Endodermal cell (in vitro differentiated cells): Measurements from ENCODE around the gene USP9X. TPM values are rescaled to one million over a fixed set of nuclear protein-coding genes. Genes with fewer than 3 reads are reported as not detected.

Experiments
- DNase-seq: peaks from one replicate; pipeline ENCODE4 v3.0.0-alpha.2; 2017
- H3K27ac ChIP-seq: 2 replicates; pipeline ENCODE4 v1.5.1; 2013; ENCODE audit warnings: mild to moderate bottlenecking, low read depth, low read length, moderate library complexity
- H3K27me3 ChIP-seq: 2 replicates; pipeline ENCODE4 v1.6.1; 2013; ENCODE audit warnings: mild to moderate bottlenecking, low read length, moderate library complexity; ENCODE audit not compliant: insufficient read depth, control insufficient read depth, poor library complexity, severe bottlenecking
- H3K36me3 ChIP-seq: 2 replicates; pipeline ENCODE4 v1.7.0; 2013; ENCODE audit warnings: mild to moderate bottlenecking, low read length, moderate library complexity; ENCODE audit not compliant: control insufficient read depth, insufficient read depth
- H3K4me1 ChIP-seq: one replicate; pipeline ENCODE4 v1.7.0; 2013; ENCODE audit warnings: low read length; ENCODE audit not compliant: control insufficient read depth, insufficient read depth
- H3K4me3 ChIP-seq: 2 replicates; pipeline ENCODE4 v1.5.1; 2013; ENCODE audit warnings: mild to moderate bottlenecking, low read length, moderate library complexity
- H3K9ac ChIP-seq: 2 replicates; pipeline ENCODE4 v1.6.1; 2013; ENCODE audit warnings: mild to moderate bottlenecking, low read length, moderate library complexity; ENCODE audit not compliant: poor library complexity, severe bottlenecking; ENCODE audit errors: extremely low read depth
- H3K9me3 ChIP-seq: 2 replicates; pipeline ENCODE4 v1.6.1; 2013; ENCODE audit warnings: mild to moderate bottlenecking, low read length, moderate library complexity; ENCODE audit not compliant: control insufficient read depth
- H3K27ac Mint-ChIP-seq: 2 replicates; pipeline ENCODE4 v1.8.0; 2020; ENCODE audit warnings: mixed read lengths
- H3K27me3 Mint-ChIP-seq: 2 replicates; pipeline ENCODE4 v1.8.0; 2021; ENCODE audit warnings: mild to moderate bottlenecking, mixed read lengths; ENCODE audit not compliant: insufficient read depth
- H3K36me3 Mint-ChIP-seq: 2 replicates; pipeline ENCODE4 v1.8.0; 2020; ENCODE audit warnings: low read depth, mixed read lengths
- H3K4me1 Mint-ChIP-seq: 2 replicates; pipeline ENCODE4 v1.8.0; 2020; ENCODE audit warnings: mixed read lengths
- H3K4me3 Mint-ChIP-seq: 2 replicates; pipeline ENCODE4 v1.8.0; 2020; ENCODE audit warnings: mild to moderate bottlenecking, moderate library complexity, mixed read lengths
- H3K9me3 Mint-ChIP-seq: 2 replicates; pipeline ENCODE4 v1.8.0; 2020; ENCODE audit warnings: mild to moderate bottlenecking, mixed read lengths
- WGBS, 2 experiments: methylation state at CpG; one replicate each; pipeline versions ENCODE4 v1.1.5 to v1.1.7; 2013; ENCODE audit warnings: missing lambda C conversion rate in 2 of 2, mixed read lengths in 1 of 2; ENCODE audit not compliant: insufficient coverage in 1 of 2, insufficient read length in 1 of 2; 5-methylcytosine and 5-hydroxymethylcytosine counted together
- total RNA-seq, 2 donors: library from RNA; stranded (reverse); fragmentation: NEBNext Ultra II Directional in 1 of 2; extraction: Animal tissue kit (Norgen Biotek cat#: 25700) in 1 of 2; gene quantifications; 2 replicates in 1 of 2; 3 replicates in 1 of 2; pipeline ENCODE4 v1.2.1, GENCODE V29; 2021
- TF ChIP-seq, protein P1 (sequence below): fragments of 200-600 bp; sonication (generic); conservative IDR thresholded peaks from 2 replicates; pipeline ENCODE4 v1.5.0; 2021; ENCODE audit warnings: antibody characterized with exemption, mild to moderate bottlenecking

USP9X gene
- total RNA-seq, 2 donors from 2014 or later = 88.1 to 128 TPM

DNA sequence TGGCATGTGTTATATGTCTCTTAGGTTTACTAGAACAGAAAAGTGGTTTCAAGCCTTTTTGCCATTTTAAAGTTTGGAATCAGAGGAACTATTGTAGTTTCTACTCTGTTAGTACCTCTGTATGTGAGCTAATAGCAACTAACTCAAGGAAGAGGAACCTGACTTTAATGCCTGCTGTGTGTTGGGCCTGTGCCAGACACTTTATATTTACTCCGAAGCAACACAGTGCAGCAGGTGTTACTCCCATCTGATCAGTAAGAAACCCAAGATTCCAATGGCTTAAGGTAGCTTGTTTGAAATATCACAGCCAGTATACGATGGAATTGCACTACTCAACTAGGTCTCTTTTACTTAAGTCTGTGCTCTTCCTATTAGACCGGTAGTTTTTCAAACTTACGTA, 79.2 kb downstream of the USP9X start:
- peaks cover 61% of the 10 kb centered on the region for H3K36me3 ChIP-seq
- H3K27me3 Mint-ChIP-seq = no peaks in the 10 kb centered on the region

DNA sequence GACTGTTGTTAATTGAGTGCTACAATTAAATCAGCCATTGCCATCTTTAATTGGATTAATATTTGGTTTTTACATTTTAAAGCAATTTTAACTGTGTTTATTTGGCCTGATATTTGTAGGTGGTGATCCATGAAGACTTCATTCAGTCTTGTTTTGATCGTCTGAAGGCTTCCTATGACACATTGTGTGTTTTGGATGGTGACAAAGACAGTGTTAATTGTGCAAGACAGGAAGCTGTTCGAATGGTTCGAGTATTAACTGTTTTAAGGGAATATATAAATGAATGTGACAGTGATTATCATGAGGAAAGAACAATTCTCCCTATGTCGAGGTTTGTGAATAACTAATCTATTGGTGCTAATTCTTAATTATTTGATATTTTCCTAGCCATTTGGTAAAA, 82.6 kb downstream of the USP9X start:
- Mint-ChIP-seq H3K27me3 (no peaks in the 10 kb centered on the region), H3K9me3 (peaks cover 4% of the 10 kb centered on the region), H3K36me3 (peaks cover 59% of the 10 kb centered on the region), H3K4me1 (no peaks in the 10 kb centered on the region), H3K4me3 (no peak overlapping the region), H3K27ac (no peak overlapping the region)
- no peak overlapping the region for H3K9ac ChIP-seq
- TF ChIP-seq, protein P1, sequence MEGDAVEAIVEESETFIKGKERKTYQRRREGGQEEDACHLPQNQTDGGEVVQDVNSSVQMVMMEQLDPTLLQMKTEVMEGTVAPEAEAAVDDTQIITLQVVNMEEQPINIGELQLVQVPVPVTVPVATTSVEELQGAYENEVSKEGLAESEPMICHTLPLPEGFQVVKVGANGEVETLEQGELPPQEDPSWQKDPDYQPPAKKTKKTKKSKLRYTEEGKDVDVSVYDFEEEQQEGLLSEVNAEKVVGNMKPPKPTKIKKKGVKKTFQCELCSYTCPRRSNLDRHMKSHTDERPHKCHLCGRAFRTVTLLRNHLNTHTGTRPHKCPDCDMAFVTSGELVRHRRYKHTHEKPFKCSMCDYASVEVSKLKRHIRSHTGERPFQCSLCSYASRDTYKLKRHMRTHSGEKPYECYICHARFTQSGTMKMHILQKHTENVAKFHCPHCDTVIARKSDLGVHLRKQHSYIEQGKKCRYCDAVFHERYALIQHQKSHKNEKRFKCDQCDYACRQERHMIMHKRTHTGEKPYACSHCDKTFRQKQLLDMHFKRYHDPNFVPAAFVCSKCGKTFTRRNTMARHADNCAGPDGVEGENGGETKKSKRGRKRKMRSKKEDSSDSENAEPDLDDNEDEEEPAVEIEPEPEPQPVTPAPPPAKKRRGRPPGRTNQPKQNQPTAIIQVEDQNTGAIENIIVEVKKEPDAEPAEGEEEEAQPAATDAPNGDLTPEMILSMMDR = no peak
- H3K36me3 ChIP-seq = peaks cover 72% of the 10 kb centered on the region
- 91 to 100% methylated on average over 4 of the region's 4 CpGs for WGBS, 2 experiments
- no peak overlapping the region for H3K27ac ChIP-seq
- H3K4me3 ChIP-seq = no peak overlapping the region
- H3K9me3 ChIP-seq = no peaks in the 10 kb centered on the region
- no peak for DNase-seq
- H3K27me3 ChIP-seq = no peaks in the 10 kb centered on the region
- H3K4me1 ChIP-seq = no peaks in the 10 kb centered on the region

More for the DNA sequence above, 79.2 kb downstream of the USP9X start:
- TF ChIP-seq, protein P1 = no peak
- no peak for DNase-seq
- no peak overlapping the region for H3K4me3 Mint-ChIP-seq
- H3K4me1 Mint-ChIP-seq = no peaks in the 10 kb centered on the region
- Histone ChIP-seq H3K27ac (no peak overlapping the region), H3K4me3 (no peak overlapping the region), H3K27me3 (no peaks in the 10 kb centered on the region), H3K4me1 (no peaks in the 10 kb centered on the region), H3K9ac (no peak overlapping the region), H3K9me3 (no peaks in the 10 kb centered on the region)
- peaks cover 8% of the 10 kb centered on the region for H3K9me3 Mint-ChIP-seq
- no peak overlapping the region for H3K27ac Mint-ChIP-seq
- WGBS, 2 experiments = 86 to 94% methylated on average over 2 to 4 of the region's 4 CpGs
- peaks cover 52% of the 10 kb centered on the region for H3K36me3 Mint-ChIP-seq

DNA sequence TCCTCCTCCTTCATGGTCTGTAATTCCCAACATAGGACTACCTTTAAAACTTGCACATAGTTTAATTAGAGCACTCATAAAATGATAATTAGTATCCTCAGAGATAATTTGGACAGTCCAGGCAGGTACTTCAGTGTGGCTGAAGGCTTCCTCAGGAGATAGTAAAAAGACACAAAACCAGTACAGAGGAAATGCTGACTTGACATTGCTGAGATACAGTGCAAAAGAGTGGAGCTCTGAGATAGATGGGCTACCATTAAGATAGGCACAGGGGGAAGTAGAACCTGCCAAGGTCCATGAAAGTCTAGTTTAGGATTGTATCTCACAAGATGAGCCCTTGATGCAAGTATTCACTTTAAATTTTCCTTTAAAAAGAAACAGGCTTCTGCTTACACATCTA, 91.0 kb downstream of the USP9X start:
- Histone ChIP-seq H3K4me3 (no peak overlapping the region), H3K4me1 (no peaks in the 10 kb centered on the region), H3K9ac (no peak overlapping the region), H3K9me3 (no peaks in the 10 kb centered on the region), H3K27me3 (no peaks in the 10 kb centered on the region), H3K27ac (no peak overlapping the region), H3K36me3 (peaks cover 60% of the 10 kb centered on the region)
- H3K9me3 Mint-ChIP-seq = peaks cover 3% of the 10 kb centered on the region
- no peak overlapping the region for H3K27ac Mint-ChIP-seq
- H3K27me3 Mint-ChIP-seq = no peaks in the 10 kb centered on the region
- H3K4me1 Mint-ChIP-seq = peaks cover 10% of the 10 kb centered on the region
- H3K4me3 Mint-ChIP-seq = no peak overlapping the region
- peaks cover 42% of the 10 kb centered on the region for H3K36me3 Mint-ChIP-seq
- no peak for DNase-seq
- TF ChIP-seq, protein P1 = no peak
